ENCODE measurements around the gene TBRG1.
A peak's percentile ranks its signal among the peaks of the same experiment; 100 is the strongest.

- TF ChIP-seq REST (IDR thresholded peaks at IDR 0.05; ENCODE audit: unreplicated experiment) (no peak), CTCF (conservative IDR thresholded peaks at IDR 0.05; ENCODE audit: low read depth in 2 of 2) (peak; percentile 83 to 88), CREB1 (CRISPR knock-in tag; IDR thresholded peaks at IDR 0.05; ENCODE audit: low read depth) (no peak), POLR2AphosphoS5 (IDR thresholded peaks at IDR 0.05; ENCODE audit: low read depth) (no peak), EZH2 (IDR thresholded peaks at IDR 0.05; ENCODE audit: low read depth, unreplicated experiment) (no peak), EZH2phosphoT487 (IDR thresholded peaks at IDR 0.05; ENCODE audit: unreplicated experiment) (no peak), STAT1 (IDR thresholded peaks at IDR 0.05; ENCODE audit: unreplicated experiment) (no peak), ZNF331 (CRISPR knock-in tag; IDR thresholded peaks at IDR 0.05; ENCODE audit: low read depth) (no peak), NANOG (IDR thresholded peaks at IDR 0.05; ENCODE audit: borderline replicate concordance) (no peak), JUNB (IDR thresholded peaks at IDR 0.05; ENCODE audit: unreplicated experiment) (no peak), ZNF114 (CRISPR knock-in tag; IDR thresholded peaks at IDR 0.05) (no peak)
These were observed 22.0 kb downstream of the TBRG1 start for GRCh38 chr11:124644426-124645280.

Measured in GM23338 (cell line).